ENCODE data around the gene KRTAP5-8. TPM values are rescaled to one million over a fixed set of nuclear protein-coding genes. Genes with fewer than 3 reads are reported as not detected.
"Not testable (repeated sequence)": the region's sequence is repeated elsewhere in the genome, so short reads cannot be mapped to it uniquely, and the experiment has no call there.

KRTAP5-8 gene
- polyA plus RNA-seq, 3 donors, result 0.37 to 0.75 (median 0.58) TPM

DNA sequence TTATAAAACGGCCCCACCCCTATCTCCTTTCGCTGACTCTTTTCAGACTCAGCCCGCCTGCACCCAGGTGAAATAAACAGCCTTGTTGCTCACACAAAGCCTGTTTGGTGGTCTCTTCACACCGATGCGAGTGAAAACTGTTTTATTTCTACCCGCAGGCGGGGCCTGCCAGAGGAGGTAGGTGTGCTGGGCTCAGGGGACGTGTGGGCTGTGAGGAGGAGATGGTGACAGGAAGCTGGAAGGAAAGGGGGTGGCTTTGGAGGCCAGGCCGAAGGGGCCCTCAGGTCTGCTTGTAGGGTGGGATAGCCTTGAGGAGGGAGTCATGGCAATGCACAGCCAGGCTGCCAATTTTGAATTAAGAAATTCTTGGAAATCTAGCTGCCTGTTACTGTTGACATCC lies 32.0 kb upstream of the KRTAP5-8 start:
- no peak for DNase-seq (ENCODE audit: low read depth in 3 of 3, low spot score in 2 of 3)

DNA sequence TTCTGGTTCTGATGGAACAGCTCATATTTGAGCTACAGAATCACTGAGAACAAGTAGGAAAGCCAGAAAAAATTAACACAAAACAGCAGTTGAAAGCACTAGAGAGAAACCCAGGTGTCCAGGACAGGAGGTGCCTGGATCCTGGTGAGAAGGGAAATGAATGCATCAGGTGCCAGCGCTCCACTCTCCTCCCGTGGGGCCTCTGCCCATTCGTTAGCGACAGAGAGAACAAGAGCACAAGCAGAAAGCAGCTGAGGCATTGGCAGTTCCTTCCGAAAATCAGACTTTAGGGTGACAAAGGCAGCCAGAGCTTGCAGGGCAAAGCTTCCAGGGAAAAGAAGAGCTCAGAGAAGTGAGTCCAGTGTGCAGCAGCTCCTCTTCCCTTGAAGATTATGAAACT lies 30.7 kb upstream of the KRTAP5-8 start:
- no peak for DNase-seq (ENCODE audit: low read depth in 3 of 3, low spot score in 2 of 3)

DNA sequence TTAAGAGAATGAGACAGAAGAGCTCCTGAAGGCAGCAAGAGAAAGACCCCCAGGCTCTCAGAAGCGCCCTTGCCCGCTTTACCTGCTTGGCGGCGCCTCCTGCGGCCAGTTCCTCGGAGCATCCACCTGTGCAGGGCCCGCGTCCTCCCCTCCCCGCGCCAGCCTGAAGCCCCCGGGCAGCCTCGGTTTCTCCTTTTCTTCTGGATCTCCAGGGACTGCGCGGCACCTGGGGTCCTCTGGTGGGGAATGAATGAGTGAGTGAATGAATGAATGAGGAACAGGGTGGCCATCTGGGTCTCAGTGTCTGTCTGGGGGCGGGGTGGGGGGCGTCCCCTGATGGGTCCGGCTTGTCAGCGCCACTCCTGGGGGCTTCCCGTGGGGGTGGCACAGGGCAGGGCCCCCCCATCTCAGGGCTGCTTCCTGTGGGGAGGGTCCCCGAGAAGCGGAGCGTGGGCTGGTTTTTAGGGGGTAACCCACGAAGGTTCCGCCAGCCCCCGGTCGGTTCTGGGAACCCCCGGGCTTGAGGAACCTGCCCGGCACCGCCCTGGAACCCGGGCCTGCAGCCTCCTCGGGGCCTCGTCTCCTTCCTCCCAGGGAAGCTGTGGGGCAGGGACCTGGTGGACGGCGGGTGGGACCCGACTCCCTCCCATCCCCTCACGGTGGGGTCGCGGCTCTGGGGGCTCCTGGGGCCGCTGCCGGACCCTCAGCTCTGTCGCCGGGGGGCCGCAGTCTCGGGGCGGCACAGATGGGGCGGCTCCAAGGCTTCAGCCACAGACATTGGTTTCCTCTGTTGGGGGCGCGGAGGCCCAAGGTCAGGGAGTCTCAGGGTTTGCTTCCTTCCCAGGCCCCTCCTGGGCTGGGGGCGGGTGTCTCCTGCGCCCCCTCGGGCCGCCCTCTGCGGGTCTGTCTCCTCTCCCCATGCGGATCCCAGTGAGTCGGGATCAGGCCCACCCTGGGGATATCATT lies 19.0 kb upstream of the KRTAP5-8 start:
- no peak for DNase-seq (ENCODE audit: low read depth in 3 of 3, low spot score in 2 of 3)

DNA sequence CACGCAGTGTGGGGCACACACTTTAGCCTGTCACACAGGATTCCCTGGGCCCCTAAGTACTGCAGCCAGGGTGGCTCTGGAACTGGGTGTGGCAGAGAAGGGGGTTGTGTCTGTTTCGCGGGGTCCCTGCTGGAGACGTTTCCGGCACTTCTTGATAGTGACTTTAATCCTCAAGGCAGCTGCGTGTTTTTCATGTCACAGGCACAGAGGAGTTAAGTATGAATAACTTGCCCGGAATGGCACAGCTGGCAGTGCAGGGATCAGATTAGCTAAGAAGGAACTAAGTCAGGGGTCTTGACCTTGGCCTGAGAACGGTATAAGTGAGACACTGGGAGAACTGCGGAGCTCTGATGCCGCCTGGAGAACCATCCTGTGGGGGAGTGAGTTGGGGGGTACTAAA lies 18.3 kb upstream of the KRTAP5-8 start:
- DNase-seq (ENCODE audit: low read depth in 3 of 3, low spot score in 2 of 3), result no peak

DNA sequence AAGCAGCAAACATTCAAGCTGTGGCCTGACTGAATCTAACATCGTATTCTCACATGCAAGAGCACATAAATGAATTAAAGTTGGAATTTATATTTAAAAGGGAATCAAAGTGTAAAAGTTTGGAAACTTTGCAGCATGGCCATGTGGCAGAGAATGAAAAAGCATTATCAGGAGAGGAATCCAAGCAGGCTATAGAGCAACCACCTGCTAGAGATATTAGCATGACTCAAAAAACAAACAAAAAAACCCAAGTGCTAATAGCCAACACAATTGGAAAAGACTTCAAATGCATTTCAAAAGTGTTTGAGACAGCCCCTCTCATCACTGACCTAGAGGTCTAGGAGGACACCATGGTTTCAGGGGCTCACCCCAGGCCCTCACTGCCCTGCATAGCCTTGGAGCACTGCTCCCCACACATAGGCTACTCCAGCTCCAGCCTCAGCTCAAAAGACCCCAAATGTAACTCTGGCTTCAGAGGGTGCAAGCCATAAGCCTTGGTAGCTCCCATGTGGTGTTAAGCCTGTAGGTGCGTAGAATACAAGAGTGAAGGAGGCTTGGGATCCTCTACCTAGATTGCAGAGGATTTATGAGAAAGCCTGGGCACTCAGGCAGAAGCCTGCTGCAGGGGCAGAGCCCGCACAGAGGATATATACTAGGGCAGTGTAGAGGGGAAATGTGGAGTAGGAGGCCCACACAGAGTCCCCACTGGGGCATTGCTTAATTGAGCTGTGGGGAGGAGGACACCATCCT lies 12.5 kb upstream of the KRTAP5-8 start:
- DNase-seq (ENCODE audit: low read depth in 3 of 3, low spot score in 2 of 3), result no peak

DNA sequence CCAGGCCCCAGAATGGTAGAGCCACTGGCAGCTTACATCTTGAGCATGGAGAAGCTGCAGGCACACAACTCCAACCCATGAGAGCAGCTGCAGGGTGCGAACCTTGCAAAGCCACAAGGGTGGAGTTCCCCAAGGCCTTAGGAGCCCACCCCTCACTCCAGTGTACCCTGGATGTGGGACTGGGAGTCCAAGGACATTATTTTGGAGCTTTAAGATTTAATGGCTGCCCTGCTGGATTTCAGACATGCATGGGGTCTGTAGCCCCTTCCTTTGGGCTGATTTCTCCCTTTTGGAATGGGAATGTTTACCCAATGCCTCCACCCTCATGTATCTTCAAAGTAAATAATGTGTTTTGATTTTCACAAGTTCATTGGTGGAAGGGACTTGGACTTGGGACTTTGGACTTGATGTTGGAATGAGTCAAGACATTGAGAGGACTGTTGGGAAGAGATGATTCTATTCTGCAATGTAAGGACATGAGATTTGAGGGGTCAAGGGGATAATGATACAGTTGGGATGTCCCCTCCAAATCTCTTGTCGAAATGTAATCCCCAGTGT lies 11.8 kb upstream of the KRTAP5-8 start:
- no peak for DNase-seq (ENCODE audit: low read depth in 3 of 3, low spot score in 2 of 3)

DNA sequence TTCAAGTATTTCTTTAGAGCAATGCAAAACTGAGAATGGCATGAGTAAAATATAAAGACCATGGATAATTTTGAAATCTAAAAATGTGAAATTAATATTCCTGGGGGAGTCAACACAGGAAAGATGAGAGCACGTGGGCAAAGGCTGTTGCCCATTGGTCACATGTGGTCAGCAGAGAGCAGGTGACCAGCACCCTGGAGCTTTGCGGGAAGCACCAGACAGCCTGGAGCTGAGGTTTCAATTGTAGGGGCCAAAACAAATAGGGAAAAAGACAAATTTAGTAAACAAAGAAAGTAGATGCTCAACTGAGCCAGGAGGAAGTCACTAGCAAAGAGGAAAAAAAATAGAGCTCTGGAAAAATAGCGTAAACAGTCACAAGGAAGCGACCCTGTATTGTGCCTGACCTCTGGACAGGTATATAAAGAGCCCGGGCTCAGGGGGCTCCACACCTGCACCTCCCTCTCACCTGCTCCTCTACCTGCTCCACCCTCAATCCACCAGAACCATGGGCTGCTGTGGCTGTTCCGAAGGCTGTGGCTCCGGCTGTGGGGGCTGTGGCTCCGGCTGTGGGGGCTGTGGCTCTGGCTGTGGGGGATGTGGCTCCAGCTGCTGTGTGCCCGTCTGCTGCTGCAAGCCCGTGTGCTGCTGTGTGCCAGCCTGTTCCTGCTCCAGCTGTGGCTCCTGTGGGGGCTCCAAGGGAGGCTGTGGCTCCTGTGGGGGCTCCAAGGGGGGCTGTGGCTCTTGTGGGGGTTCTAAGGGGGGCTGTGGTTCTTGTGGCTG lies 10.8 kb upstream of the KRTAP5-8 start, which contains the start of gene KRTAP5-7:
Gene KRTAP5-7, plus strand, starts transcription at position 472 of the 780 bp plus-strand sequence. Its CDS starts 34 bp downstream, at position 506.
- DNase-seq (ENCODE audit: low read depth in 3 of 3, low spot score in 2 of 3), result not testable (repeated sequence)

DNA sequence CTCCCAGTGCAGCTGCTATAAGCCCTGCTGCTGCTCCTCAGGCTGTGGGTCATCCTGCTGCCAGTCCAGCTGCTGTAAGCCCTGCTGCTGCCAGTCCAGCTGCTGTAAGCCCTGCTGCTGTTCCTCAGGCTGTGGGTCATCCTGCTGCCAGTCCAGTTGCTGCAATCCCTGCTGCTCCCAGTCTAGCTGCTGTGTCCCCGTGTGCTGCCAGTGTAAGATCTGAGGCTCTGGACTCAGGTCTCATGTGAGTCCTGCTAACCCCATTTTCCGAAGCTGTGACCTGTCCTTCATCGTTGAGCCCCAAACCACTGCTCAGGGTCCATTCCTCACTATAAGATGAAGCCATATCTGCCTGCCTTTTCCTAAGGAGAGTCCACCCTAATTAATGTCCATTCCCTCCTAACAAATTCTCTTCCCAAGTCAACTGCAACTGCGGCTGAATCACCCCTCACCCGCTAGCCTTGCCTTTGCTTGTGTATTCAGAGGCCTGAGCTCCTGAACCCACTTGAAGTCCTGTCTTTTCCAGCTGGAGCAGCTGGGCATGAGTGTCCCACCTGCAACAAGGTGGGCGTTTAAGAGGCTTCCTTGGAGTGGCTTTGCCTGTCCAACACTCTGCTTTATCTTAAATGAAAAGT lies 10.1 kb upstream of the KRTAP5-8 start:
- DNase-seq (ENCODE audit: low read depth in 3 of 3, low spot score in 2 of 3), result no peak

DNA sequence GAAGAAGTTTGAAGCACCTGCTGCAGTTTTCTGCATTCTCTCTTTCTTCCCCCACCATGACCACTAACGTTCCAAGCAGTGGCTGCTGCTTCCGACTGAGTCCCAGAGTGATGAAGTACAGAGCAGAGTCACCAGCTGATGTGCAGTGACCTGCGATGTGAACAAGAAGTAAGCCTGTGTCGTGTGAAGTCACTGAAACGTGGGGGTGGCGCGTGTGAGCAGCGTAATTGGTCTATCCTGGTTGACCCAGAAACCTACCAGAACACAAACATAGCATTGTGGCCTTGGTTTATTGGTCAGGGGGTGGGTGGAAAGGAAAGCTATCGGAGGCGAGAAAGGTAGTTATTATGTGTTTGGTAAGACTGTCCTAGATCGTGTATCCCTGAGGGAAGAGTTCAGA lies 7.2 kb upstream of the KRTAP5-8 start:
- no peak for DNase-seq (ENCODE audit: low read depth in 3 of 3, low spot score in 2 of 3)

DNA sequence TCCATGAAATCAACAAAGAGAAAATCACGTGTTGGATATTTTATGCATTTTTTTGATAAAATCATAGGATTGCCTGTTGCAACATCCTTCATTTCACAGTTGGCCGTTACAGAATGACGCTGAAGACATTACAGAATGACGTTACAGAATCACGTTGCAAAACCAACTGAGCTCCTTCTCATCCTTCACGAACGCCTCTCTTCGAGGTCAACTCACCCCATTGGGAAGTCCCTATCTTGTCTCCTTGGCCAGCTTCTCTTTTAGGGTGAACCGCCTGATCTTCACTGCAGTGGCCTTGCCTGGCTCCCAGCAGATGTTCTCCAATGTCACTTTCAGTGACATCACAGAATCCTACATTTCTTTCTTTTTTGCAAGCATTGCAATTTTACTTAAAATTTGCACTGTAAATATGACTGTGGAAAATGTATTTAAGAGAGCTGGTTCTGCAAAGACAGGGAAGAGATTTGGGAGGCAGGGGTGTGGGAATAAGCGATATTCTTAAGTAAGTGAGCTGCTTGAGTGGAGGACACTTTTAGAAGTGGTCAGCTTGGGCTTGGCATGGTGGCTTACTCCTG lies 5.7 kb upstream of the KRTAP5-8 start:
- DNase-seq (ENCODE audit: low read depth in 3 of 3, low spot score in 2 of 3), result no peak

DNA sequence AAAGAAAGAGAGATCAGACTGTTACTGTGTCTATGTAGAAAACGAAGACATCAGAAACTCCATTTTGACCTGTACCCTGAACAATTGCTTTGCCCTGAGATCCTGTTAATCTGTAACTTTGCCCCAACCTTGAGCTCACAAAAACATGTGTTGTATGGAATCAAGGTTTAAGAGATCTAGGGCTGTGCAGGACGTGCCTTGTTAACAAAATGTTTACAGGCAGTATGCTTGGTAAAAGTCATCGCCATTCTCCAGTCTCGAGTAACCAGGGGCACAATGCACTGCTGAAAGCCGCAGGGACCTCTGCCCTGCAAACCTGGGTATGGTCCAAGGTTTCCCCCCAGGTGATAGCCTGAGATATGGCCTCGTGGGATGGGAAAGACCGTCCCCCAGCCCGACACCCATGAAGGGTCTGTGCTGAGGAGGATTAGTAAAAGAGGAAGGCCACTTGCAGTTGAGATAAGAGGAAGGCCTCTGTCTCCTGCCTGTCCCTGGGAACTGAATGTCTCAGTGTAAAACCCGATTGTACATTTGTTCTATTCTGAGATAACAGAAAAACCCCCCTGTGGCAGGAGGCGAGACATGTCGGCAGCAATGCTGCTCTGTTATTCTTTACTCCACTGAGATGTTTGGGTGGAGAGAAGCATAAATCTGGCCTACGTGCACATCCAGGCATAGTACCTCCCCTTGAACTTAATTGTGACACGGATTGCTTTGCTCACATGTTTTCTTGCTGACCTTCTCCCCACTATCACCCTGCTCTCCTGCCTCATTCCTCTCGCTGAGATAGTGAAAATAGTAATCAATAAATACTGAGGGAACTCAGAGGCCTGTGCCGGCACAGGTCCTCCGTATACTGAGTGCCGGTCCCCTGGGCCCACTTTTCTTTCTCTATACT lies 2.9 kb upstream of the KRTAP5-8 start:
- not testable (repeated sequence) for DNase-seq (ENCODE audit: low read depth in 3 of 3, low spot score in 2 of 3)

DNA sequence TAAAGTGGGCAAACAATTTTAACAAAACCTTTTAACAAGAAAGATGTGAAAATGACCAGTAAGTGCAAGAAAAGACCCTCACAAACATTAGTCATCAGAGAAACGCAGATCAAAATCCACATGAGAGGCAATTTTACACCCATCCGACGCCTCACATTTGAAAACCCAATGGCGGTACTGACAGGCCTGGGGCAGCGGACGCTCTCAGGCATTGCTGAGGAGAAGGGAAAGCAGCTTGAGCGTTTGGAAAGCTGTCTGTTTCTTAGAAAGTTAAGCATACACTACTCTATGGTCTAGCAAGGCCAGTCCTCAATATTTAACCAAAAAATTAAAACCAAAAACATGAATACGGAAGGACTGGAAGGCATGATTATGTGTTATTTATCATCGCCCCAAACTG lies 2.0 kb upstream of the KRTAP5-8 start:
- no peak for DNase-seq (ENCODE audit: low read depth in 3 of 3, low spot score in 2 of 3)

DNA sequence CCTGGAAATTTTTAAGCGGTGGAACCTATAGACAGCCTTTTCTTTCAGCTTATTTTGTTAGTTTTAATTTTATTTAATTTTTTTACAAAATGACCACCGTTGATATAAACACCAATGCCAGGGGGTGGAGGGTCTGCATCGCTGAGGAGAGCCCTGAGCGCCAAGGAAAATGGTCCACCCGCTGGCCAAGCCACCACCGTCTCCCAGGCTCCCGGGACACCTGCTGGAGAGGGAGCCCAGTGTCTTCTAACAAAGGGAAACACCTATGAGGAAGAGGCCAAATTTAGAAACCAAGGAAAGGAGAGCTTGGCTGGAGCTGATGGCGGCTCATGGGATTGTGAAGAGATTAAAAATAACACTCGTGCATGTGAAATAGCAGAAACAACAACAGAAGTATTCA lies 288 bp upstream of the KRTAP5-8 start:
- no peak for DNase-seq (ENCODE audit: low read depth in 3 of 3, low spot score in 2 of 3)

DNA sequence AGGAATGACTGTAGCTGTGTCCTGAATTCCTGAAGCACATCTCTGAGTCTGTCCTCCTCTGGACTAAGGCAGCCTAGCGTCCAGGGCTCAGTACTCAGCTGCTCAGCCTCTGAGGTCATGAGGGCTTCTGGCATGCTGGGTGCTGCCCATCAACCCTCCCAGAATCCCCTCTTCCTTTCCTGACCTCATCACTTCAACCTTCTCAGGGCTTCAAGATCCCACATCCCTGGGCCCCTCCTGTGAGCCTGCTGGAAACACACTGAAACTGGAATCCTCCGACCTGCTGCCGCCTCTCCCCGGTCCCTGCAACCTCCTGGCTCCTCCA lies 803 bp downstream of the KRTAP5-8 start:
- no peak for DNase-seq (ENCODE audit: low read depth in 3 of 3, low spot score in 2 of 3)

DNA sequence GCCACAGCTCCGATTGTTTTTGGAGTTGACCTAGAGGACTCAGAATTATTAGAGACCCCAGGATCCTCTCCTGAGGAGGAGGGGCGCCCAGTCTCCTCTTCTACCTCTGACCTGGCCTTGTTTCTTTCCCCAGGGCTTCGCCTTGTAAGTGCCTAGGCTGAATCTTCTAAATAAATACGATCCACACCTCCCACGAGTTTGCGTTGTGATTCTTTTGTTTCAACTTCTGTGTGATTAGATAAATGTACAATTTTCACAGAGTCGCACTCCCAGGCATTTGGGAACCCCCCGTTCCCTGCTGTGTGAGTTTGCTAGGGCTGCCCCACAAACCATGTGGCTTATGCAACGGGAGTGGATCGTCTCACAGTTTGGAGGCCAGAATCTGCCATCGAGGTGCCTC lies 1.2 kb downstream of the KRTAP5-8 start:
- DNase-seq (ENCODE audit: low read depth in 3 of 3, low spot score in 2 of 3), result no peak

DNA sequence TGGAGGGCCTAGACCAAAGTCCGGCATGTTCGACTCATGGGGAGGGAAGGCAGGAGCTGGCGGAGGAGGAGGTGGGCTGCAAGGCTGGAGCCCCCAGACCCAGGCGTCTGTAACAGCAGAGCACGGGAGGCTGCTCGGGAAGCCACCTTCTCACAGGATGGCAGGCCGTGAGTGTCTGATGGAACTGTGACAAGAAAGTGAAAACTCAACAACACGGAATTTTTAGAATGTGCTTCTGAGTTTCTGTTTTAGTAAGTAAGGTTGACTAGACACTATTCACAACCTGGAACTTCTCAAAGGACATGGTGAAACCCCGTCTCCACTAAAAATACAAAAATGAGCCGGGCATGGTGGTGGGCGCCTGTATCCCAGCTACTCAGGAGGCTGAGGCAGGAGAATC lies 2.1 kb downstream of the KRTAP5-8 start:
- DNase-seq (ENCODE audit: low read depth in 3 of 3, low spot score in 2 of 3), result not testable (repeated sequence)

DNA sequence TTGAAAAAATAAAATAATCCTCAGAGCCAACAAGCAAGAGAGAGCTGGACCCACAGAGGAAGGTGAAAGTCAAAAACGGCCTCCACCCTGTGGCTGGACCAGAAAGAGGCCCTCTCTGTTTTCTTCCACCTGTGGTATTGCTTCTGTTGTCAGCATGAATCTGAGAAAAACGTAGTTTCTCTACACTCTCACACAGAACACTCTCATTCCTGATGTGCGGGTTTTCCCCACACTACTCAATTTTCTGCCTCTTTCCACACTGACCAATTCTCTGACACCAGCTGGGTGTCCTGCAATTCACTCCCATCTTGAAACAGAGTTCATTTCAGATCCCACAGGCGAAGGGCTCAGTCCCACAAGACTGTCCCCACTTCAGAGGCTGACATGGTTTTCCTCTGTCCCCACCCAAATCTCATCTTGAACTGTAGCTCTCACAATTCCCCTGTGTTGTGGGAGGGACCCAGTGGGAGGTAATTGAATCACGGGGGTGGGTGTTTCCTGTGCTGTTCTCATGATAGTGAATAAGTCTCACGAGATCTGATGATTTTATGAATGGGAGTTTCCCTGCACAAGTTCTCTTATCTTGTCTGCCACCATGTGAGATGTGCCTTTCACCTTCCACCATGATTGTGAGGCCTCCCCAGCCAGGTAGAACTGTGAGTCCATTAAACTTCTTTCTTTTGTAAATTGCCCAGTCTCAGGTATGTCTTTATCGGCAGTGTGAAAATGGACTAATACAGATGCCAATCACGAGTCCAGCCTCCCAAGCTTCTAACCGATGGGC lies 2.9 kb downstream of the KRTAP5-8 start:
- not testable (repeated sequence) for DNase-seq (ENCODE audit: low read depth in 3 of 3, low spot score in 2 of 3)

DNA sequence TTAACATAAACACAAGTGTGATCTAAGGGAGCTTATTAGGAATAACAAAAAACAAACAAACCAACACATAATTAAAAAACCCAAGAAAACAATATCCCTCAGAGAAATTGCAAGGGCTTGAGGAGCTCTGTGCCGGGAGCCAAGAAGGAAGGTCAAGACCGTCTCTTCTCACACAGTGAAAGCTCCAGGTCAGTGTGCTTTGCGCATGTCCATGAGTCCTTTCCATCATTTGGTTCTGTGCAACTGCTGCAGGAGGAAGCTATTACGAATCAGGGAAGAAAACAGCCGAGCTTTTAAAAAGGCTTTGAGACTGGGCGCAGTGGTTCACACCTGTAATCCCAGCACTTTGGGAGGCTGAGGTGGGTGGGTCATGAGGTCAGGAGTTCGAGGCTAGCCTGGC lies 4.6 kb downstream of the KRTAP5-8 start:
- DNase-seq (ENCODE audit: low read depth in 3 of 3, low spot score in 2 of 3), result no peak
